Suprapubic skin (tissue), 4 donors: ENCODE measurements around the gene FPR1. TPM values are rescaled to one million over a fixed set of nuclear protein-coding genes. Genes with fewer than 3 reads are reported as not detected.

Experiments
- DNase-seq, 2 donors: peaks; one replicate each; pipeline ENCODE4 v3.0.0-alpha.2; 2019; ENCODE audit warnings: low spot score in 2 of 2
- H3K27ac ChIP-seq: fragments of 200-600 bp; sonication (generic); one replicate; pipeline ENCODE4 v1.5.1; 2019
- H3K27me3 ChIP-seq: fragments of 200-600 bp; sonication (generic); one replicate; pipeline ENCODE4 v1.5.1; 2019
- H3K36me3 ChIP-seq: fragments of 200-600 bp; sonication (generic); one replicate; pipeline ENCODE4 v1.5.1; 2019
- H3K4me1 ChIP-seq: fragments of 200-600 bp; sonication (generic); one replicate; pipeline ENCODE4 v1.5.1; 2019
- H3K4me3 ChIP-seq: fragments of 200-600 bp; sonication (generic); one replicate; pipeline ENCODE4 v1.5.1; 2019; ENCODE audit warnings: mild to moderate bottlenecking
- H3K9me3 ChIP-seq: fragments of 200-600 bp; sonication (generic); one replicate; pipeline ENCODE4 v1.5.1; 2019
- EP300 ChIP-seq: sonication (generic); formaldehyde crosslinking; IDR thresholded peaks from one replicate; pipeline ENCODE4 v1.6.1; 2017; ENCODE audit warnings: antibody characterized with exemption
- POLR2A ChIP-seq, 2 donors: fragments of 450-650 bp; IDR thresholded peaks; one replicate each; pipeline ENCODE4 v1.6.1; 2017; ENCODE audit warnings: antibody characterized with exemption in 2 of 2, mild to moderate bottlenecking in 2 of 2, moderate library complexity in 2 of 2
- POLR2AphosphoS5 ChIP-seq, 3 donors: sonication (generic); formaldehyde crosslinking; IDR thresholded peaks; one replicate each; pipeline ENCODE4 v1.6.1; 2017; ENCODE audit warnings: antibody characterized with exemption in 3 of 3
- WGBS: methylation state at CpG from one replicate; pipeline ENCODE4 v1.1.5; 2018; 5-methylcytosine and 5-hydroxymethylcytosine counted together
- total RNA-seq, 4 donors: library from RNA; depleted of rRNA; stranded (reverse); fragments of >200 nt; gene quantifications; one replicate each; pipeline ENCODE4 v1.1.0, GENCODE V29; 2016
- TF ChIP-seq, protein P1 (sequence below), 2 donors: fragments of 200-600 bp in 1 of 2; fragments of 450-650 bp in 1 of 2; sonication (generic) in 1 of 2; IDR thresholded peaks; one replicate each; pipeline ENCODE4 v1.5.1; 2016 to 2019; ENCODE audit warnings: antibody characterized with exemption in 2 of 2, mild to moderate bottlenecking in 1 of 2, moderate library complexity in 1 of 2

The FPR1 gene
- total RNA-seq, 4 donors from 2014 or later, result 0.60 to 1.7 (median 1.0) TPM

- Histone ChIP-seq H3K9me3 (no peaks in the 10 kb centered on the region), H3K27ac (no peak overlapping the region), H3K4me3 (no peak overlapping the region), H3K4me1 (peaks cover 22% of the 10 kb centered on the region), H3K27me3 (no peaks in the 10 kb centered on the region), H3K36me3 (no peaks in the 10 kb centered on the region)
- no peak for TF ChIP-seq EP300
- TF ChIP-seq POLR2A (IDR thresholded peaks at IDR 0.05), result no peak
- TF ChIP-seq, protein P1, sequence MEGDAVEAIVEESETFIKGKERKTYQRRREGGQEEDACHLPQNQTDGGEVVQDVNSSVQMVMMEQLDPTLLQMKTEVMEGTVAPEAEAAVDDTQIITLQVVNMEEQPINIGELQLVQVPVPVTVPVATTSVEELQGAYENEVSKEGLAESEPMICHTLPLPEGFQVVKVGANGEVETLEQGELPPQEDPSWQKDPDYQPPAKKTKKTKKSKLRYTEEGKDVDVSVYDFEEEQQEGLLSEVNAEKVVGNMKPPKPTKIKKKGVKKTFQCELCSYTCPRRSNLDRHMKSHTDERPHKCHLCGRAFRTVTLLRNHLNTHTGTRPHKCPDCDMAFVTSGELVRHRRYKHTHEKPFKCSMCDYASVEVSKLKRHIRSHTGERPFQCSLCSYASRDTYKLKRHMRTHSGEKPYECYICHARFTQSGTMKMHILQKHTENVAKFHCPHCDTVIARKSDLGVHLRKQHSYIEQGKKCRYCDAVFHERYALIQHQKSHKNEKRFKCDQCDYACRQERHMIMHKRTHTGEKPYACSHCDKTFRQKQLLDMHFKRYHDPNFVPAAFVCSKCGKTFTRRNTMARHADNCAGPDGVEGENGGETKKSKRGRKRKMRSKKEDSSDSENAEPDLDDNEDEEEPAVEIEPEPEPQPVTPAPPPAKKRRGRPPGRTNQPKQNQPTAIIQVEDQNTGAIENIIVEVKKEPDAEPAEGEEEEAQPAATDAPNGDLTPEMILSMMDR (IDR thresholded peaks at IDR 0.05), result no peak
- no peak for TF ChIP-seq POLR2AphosphoS5 (IDR thresholded peaks at IDR 0.05)
- no peak for DNase-seq
- 54% methylated on average over 3 of the region's 6 CpGs for WGBS
These were observed 37.5 kb upstream of the FPR1 start for GRCh38 chr19:51789061-51789795.

DNA sequence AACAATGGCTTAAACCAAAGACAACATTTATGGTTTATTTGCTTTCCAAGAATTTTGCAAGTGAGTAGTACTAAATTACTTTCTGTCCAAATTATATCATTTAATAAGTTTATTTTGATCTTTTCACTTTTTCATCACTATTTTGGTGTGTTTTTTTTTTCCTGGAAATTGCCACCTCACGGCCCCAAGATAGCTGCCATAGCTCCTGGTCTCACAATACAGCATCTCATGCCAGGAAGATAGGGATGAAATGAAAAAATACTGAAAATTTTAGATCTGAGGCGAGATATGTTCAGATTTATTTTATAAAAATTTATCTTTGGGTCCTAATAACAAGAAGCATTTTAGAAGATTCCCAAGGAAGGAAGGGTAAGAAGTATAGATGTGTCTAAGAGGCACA, 36.4 kb upstream of the FPR1 start:
- DNase-seq, result no peak
- TF ChIP-seq POLR2A (IDR thresholded peaks at IDR 0.05), result no peak
- TF ChIP-seq, protein P1 (IDR thresholded peaks at IDR 0.05), result no peak
- no peak for TF ChIP-seq EP300
- no peak for TF ChIP-seq POLR2AphosphoS5 (IDR thresholded peaks at IDR 0.05)
- Histone ChIP-seq H3K36me3 (no peaks in the 10 kb centered on the region), H3K27ac (no peak overlapping the region), H3K4me1 (peaks cover 26% of the 10 kb centered on the region), H3K27me3 (no peaks in the 10 kb centered on the region), H3K4me3 (no peak overlapping the region), H3K9me3 (no peaks in the 10 kb centered on the region)
- 84% methylated on average over 2 of the region's 2 CpGs for WGBS

- Histone ChIP-seq H3K36me3 (no peaks in the 10 kb centered on the region), H3K9me3 (no peaks in the 10 kb centered on the region), H3K4me1 (peaks cover 26% of the 10 kb centered on the region), H3K4me3 (no peak overlapping the region), H3K27me3 (peaks cover 3% of the 10 kb centered on the region), H3K27ac (peak overlapping the region; percentile 1)
- WGBS, result 66% methylated on average over 6 of the region's 6 CpGs
- DNase-seq, result no peak
- TF ChIP-seq POLR2A (IDR thresholded peaks at IDR 0.05), result no peak
- no peak for TF ChIP-seq POLR2AphosphoS5 (IDR thresholded peaks at IDR 0.05)
- TF ChIP-seq, protein P1 (IDR thresholded peaks at IDR 0.05), result no peak
- TF ChIP-seq EP300, result no peak
These were observed 35.2 kb upstream of the FPR1 start for GRCh38 chr19:51786646-51787494.

- peaks cover 26% of the 10 kb centered on the region for H3K4me1 ChIP-seq
- H3K36me3 ChIP-seq, result no peaks in the 10 kb centered on the region
- 44% methylated on average over 6 of the region's 6 CpGs for WGBS
- peak overlapping the region; percentile 68 for H3K27ac ChIP-seq
- peaks cover 3% of the 10 kb centered on the region for H3K27me3 ChIP-seq
- TF ChIP-seq, protein P1 (IDR thresholded peaks at IDR 0.05), result no peak
- TF ChIP-seq POLR2A (IDR thresholded peaks at IDR 0.05), result no peak
- TF ChIP-seq POLR2AphosphoS5 (IDR thresholded peaks at IDR 0.05), result no peak
- TF ChIP-seq EP300, result no peak
- no peaks in the 10 kb centered on the region for H3K9me3 ChIP-seq
- H3K4me3 ChIP-seq, result no peak overlapping the region
- DNase-seq, result peak; percentile 83 to 89
These were observed 33.4 kb upstream of the FPR1 start for GRCh38 chr19:51784922-51785690.
